Measurements from ENCODE around the gene STK32B.
"Not testable (repeated sequence)": the region's sequence is repeated elsewhere in the genome, so short reads cannot be mapped to it uniquely, and the experiment has no call there.

The STK32B gene

DNA sequence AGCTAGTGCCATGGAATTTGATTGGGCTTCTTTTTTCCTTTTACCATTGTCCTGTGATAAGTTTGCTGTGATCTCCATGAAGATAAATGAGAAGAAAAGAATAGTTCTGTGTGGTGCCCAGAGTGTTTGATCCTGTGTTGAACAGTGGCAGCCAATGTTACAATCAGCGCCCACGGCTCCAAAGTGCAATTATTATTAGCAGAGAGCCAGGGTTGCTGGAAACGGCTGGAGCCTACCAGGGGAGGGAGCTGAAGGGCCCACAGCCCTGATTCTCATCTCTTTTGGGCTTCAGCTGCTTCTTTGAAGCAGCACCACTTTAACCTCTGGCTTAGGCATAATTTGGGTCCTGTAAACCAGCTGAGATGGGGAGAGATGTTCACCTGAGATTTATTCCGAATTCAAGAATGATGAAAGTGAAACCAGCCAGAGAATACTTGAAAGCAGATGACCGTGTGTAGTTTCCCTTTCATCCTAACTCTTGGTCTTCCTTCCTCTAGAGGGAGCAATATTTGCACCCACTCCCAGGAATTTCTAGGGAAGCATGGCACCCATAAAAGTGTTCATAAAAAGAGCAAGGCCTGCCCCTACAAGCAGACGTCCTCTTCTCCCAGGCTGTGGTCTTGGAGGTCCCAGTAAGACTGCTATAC is 358.8 kb downstream of the STK32B start:
- no peak for DNase-seq

GRCh38 chr4:5412296-5412695 is 361.0 kb downstream of the STK32B start:
- DNase-seq = no peak

DNA sequence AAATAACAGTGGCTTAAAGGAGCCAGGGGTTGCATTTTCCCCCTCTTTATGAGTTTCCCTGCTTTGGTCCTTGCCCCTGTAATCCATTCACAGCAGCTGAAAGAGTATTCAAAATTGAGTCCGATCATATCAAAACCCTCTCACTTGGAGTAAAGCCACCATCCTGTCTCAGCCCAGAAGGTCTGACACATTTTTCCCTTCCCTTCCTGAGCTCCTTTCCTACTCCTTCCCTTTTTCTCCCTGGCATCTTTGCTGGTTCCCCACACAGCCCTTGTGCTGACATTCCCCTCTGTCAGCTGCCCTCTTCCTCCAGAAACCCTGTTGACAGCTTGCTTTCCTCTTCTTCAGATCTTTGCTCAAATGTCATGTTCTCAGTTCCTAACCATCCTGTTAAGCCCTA is 361.5 kb downstream of the STK32B start:
- no peak for DNase-seq

GRCh38 chr4:5416637-5417036 is 365.4 kb downstream of the STK32B start:
- DNase-seq = no peak

GRCh38 chr4:5420266-5420665 is 369.0 kb downstream of the STK32B start:
- DNase-seq = no peak

DNA sequence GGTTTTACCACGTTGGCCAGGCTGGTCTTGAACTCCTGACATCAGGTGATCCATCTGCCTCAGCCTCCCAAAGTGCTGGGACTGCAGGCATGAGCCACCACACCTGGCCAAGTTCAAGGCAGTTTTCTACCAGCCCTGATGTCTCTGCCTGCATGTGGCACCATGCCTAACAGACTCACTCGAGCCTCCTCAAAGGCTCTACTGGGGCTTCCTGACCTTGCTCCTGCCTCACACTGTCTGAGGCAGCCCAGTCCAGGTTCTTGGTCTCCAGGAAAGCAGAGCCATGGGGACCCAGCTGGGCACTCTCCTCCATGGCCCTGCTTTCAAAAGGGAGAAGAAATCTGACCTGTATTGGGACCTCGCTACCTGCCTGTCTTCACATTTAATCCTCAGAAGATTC is 370.1 kb downstream of the STK32B start:
- no peak for DNase-seq

DNA sequence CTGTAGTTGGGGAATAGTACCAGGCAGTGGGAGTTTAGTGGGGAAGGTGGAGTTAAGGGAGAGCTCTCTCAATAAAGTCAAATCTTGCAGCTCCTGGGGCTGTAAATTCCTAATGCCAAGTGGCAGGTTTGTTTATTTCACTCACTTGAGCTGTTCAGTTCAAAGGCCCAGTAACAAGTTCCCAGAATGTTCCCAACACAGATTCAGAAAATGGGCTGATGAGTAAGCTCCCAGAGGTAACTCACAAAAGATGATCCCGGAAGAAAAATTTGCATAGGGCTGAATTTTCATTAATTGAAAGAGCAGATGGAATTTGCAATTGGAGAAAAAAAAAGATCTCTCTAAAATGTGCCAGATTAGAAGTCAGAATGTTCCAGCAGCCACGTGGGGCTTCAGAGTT is 370.9 kb downstream of the STK32B start:
- no peak for DNase-seq

DNA sequence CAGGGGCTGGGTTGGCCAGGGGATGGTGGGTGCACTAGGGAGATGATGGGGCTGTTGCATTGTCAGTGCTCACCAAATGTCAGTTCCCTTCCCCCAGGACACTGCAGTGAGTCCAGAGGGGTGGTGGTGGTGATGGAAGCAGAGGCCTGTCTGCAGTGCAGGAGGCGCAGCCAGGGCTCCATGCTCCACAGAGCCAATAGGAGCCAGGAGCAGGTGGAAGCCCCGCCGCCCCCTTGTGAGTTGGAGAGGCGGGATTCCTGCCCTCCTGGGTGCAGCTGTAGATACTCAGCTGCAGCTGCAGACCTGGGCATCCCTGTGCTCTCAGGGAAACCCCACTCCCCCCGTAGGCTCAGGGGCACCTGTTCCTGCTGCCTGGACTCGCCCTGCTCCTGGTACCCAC is 372.4 kb downstream of the STK32B start:
- no peak for DNase-seq

- DNase-seq = no peak
Observed at GRCh38 chr4:5424211-5424610, 372.9 kb downstream of the STK32B start.

DNA sequence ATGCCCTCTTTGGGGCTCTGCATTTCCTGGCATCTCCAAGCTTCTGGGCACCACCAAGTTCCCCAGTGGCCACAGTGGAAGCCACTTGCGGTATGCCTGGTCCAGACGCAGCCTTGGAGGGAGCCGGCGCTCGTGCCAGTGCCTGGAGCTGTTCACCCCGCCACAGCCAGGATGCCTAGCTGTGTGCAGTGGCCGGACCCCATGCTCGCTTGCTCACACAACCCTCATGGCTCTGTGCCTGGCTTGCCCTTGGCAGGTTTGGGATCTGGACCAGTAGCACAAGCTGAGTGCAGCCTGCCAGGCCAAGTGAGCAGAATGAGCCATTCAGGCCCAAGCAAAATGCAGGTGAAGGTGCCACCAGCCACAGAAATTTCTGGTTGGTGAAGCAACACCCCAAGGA is 373.6 kb downstream of the STK32B start:
- DNase-seq = no peak

GRCh38 chr4:5429747-5430146 is 378.5 kb downstream of the STK32B start:
- no peak for DNase-seq

- no peak for DNase-seq
Observed at GRCh38 chr4:5433196-5433595, 381.9 kb downstream of the STK32B start.

GRCh38 chr4:5435201-5435600 is 383.9 kb downstream of the STK32B start:
- DNase-seq = no peak

- DNase-seq = no peak
Observed at GRCh38 chr4:5435823-5436222, 384.5 kb downstream of the STK32B start.

DNA sequence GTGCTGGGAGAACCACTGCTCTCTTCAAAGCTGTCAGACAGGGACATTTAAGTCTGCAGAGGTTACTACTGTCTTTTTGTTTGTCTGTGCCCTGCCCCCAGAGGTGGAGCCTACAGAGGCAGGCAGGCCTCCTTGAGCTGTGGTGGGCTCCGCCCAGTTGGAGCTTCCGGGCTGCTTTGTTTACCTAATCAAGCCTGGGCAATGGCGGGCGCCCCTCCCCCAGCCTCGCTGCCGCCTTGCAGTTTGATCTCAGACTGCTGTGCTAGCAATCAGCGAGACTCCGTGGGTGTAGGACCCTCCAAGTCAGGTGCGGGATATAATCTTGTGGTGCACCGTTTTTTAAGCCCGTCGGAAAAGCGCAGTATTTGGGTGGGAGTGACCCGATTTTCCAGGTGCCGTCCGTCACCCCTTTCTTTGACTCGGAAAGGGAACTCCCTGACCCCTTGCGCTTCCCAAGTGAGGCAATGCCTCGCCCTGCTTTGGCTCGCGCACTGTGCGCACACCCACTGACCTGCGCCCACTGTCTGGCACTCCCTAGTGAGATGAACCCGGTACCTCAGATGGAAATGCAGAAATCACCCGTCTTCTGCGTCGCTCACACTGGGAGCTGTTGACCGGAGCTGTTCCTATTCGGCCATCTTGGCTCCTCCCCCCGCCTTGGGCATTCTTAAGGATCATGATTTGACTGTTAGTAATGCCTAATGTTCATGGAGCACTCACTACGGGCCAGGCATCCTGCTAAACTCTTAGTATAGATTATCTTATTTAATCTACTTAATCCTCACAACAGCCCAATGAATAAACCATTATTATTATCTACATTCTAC is 392.9 kb downstream of the STK32B start:
- not testable (repeated sequence) for DNase-seq

GRCh38 chr4:5444918-5445517 is 393.7 kb downstream of the STK32B start:
- no peak for DNase-seq

- no peak for DNase-seq
Observed at GRCh38 chr4:5446595-5447226, 395.4 kb downstream of the STK32B start.

DNA sequence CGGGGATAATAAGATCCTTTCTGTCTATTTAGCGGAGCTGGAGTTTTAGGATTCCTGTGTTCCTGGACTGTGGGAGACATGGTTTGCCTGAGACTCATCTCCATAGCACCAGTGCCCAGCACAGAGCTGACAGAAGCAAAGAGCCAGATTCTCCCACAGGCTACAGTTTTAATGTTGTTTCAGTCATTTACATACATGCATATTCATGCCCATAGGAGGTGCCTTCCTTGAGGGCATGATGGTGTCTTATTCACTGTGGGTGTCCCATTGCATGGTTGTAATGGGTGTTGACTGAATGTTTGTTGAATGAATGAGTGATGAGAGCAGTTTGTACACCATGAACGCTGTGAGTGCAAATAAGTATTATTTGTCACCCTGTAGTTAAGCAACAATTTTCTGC is 396.5 kb downstream of the STK32B start:
- DNase-seq = no peak

- no peak for DNase-seq
Observed at GRCh38 chr4:5448221-5448620, 396.9 kb downstream of the STK32B start.

DNA sequence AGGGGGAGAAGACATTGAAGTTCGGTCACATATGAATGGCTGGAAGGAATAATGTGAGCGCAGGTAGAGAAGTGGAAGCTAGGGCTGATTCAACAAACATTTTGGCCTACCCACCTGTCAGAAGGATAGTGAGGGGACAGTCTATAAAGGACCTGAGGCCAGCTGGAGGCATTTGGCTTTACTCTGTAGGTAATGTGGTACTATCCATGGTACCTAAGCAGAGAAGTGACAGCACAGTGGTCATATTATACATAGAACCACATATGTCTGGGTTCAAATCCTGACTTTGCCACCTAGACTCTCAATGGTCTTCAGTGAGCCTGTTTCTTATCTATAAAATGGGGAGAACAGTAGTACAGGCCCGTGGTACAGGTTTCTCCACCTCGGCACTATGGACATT is 400.0 kb downstream of the STK32B start:
- no peak for DNase-seq

DNA sequence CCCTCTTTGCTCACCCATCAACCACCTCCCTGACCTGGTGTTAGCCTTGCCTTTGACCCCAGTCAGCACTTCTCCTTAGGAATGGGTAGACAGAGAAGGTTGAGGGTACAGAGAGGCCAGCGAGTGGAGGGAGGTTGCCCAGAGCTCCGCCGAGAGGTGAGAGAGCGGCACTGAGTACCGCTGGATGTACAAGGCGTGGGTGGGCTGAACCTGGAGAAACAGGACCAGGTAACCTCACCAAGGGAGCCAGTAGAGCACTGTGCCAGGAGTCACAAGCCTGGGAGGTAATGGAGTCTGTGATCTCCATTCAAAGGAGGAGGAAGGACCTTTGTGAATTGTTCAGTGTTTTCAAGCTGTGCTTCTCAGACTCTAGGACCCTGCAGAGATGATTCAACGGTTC is 400.9 kb downstream of the STK32B start:
- DNase-seq = no peak

GRCh38 chr4:5455003-5455585 is 403.8 kb downstream of the STK32B start:
- DNase-seq = no peak

DNA sequence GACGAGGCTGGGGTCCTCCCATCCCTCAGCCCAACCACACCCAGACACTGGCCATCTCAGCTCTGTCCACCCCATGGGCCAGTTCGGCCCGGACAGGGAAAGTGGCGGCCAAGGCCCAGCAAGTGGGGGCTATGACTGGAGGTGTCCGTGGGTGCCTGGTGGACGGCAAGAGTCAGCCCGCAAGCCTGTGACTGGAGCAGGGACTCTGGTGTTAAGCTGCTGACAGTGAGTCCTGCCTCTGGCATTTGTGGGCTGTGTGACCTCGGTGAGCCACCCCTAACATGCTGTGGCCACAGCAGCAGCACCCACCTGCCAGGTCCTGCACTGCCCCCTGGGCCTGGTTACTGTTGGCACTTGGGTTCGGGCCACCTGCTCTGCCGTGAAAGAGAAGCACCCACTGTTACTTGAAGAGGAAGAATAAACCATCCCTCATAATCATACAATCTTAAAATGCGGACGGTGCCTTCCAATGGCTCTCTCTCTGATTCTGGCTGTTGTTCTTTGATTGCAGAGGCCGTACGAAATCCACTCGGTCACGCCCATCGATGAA is 405.1 kb downstream of the STK32B start:
- DNase-seq = no peak
